ENCODE data around the gene GPD2.

The GPD2 gene

GRCh38 chr2:156480376-156480775 is 44.2 kb downstream of the GPD2 start:
- TF ChIP-seq TCF4 (CRISPR knock-in tag; IDR thresholded peaks at IDR 0.05; ENCODE audit: borderline replicate concordance) = no peak
- no peak for TF ChIP-seq SNAI2 (CRISPR knock-in tag; IDR thresholded peaks at IDR 0.05)
- no peak for TF ChIP-seq ZC3H10 (CRISPR knock-in tag; IDR thresholded peaks at IDR 0.05)
- TF ChIP-seq ZNF70 (CRISPR knock-in tag; IDR thresholded peaks at IDR 0.05) = no peak
- TF ChIP-seq GLIS3 (CRISPR knock-in tag; IDR thresholded peaks at IDR 0.05) = no peak
- TF ChIP-seq POU6F1 (CRISPR knock-in tag; IDR thresholded peaks at IDR 0.05; ENCODE audit: borderline replicate concordance, low read depth) = no peak
- TF ChIP-seq PPARA (CRISPR knock-in tag; IDR thresholded peaks at IDR 0.05; ENCODE audit: borderline replicate concordance) = no peak
- no peak for TF ChIP-seq ZFP30 (CRISPR knock-in tag; IDR thresholded peaks at IDR 0.05)
- ATAC-seq = no peak

- TF ChIP-seq POU6F1 (CRISPR knock-in tag; IDR thresholded peaks at IDR 0.05; ENCODE audit: borderline replicate concordance, low read depth) (no peak), CSDC2 (CRISPR knock-in tag; IDR thresholded peaks at IDR 0.05) (no peak), TSHZ2 (CRISPR knock-in tag; IDR thresholded peaks at IDR 0.05) (no peak), PPARA (CRISPR knock-in tag; IDR thresholded peaks at IDR 0.05; ENCODE audit: borderline replicate concordance) (no peak), BACH2 (CRISPR knock-in tag; IDR thresholded peaks at IDR 0.05; ENCODE audit: borderline replicate concordance) (no peak), CSRNP3 (CRISPR knock-in tag; IDR thresholded peaks at IDR 0.05) (no peak), ZC3H10 (CRISPR knock-in tag; IDR thresholded peaks at IDR 0.05) (no peak), SNAI2 (CRISPR knock-in tag; IDR thresholded peaks at IDR 0.05) (no peak), ZNF70 (CRISPR knock-in tag; IDR thresholded peaks at IDR 0.05) (no peak), GLIS3 (CRISPR knock-in tag; IDR thresholded peaks at IDR 0.05) (no peak), ESRRG (CRISPR knock-in tag; IDR thresholded peaks at IDR 0.05) (no peak), ZFP3 (CRISPR knock-in tag; IDR thresholded peaks at IDR 0.05) (no peak), CREB5 (CRISPR knock-in tag; IDR thresholded peaks at IDR 0.05; ENCODE audit: low read depth) (no peak), ZNF565 (CRISPR knock-in tag; conservative IDR thresholded peaks at IDR 0.05; ENCODE audit: low read depth) (no peak), ZNF8 (CRISPR knock-in tag; IDR thresholded peaks at IDR 0.05) (no peak), OSR1 (CRISPR knock-in tag; IDR thresholded peaks at IDR 0.05) (no peak), TOX (CRISPR knock-in tag; IDR thresholded peaks at IDR 0.05; ENCODE audit: borderline replicate concordance) (no peak), PATZ1 (CRISPR knock-in tag; IDR thresholded peaks at IDR 0.05; ENCODE audit: borderline replicate concordance) (no peak), TCF4 (CRISPR knock-in tag; IDR thresholded peaks at IDR 0.05; ENCODE audit: borderline replicate concordance) (no peak), ISL1 (CRISPR knock-in tag; IDR thresholded peaks at IDR 0.05) (no peak)
- peak; percentile 40; the same call in 2 of the 3 replicates for ATAC-seq
Measured at GRCh38 chr2:156481312-156481711, 45.1 kb downstream of the GPD2 start.

Measured in SK-N-SH treated with all-trans-retinoic acid at 6 μM for 48 hours (cell line).